ENCODE results near the gene GLIS2.

The GLIS2 gene

GRCh38 chr16:4313563-4314531, 2.0 kb upstream of the GLIS2 start:
- DNase-seq (ENCODE audit: extremely low spot score) = peak; percentile 76
- CTCF ChIA-PET = interaction anchor here (1.5 to 12.9 kb wide), 3 partner anchors 12 to 25 kb away, joined by 4 to 201 read pairs (median 53); no protein-coding TSS in a partner anchor

GRCh38 chr16:4314532-4315185, 1.2 kb upstream of the GLIS2 start:
- ChIA-PET CTCF (interaction anchor here (1.2 to 12.9 kb wide), 3 partner anchors 11 to 61 kb away, joined by 3 to 201 read pairs (median 4); no protein-coding TSS in a partner anchor), POLR2A (no interaction called here)
- TF ChIP-seq CTCF (IDR thresholded peaks at IDR 0.05; ENCODE audit: control extremely low read depth, extremely low read depth, low read depth, missing control alignments) = no peak
- no peak for DNase-seq (ENCODE audit: extremely low spot score)

More at GRCh38 chr16:4313563-4314531, 2.0 kb upstream of the GLIS2 start:
- peak; percentile 72 for TF ChIP-seq CTCF (IDR thresholded peaks at IDR 0.05; ENCODE audit: control extremely low read depth, extremely low read depth, low read depth, missing control alignments)
- POLR2A ChIA-PET = no interaction called here

- ChIA-PET CTCF (interaction anchor here (1.2 kb wide), 1 partner anchor 42 kb away, joined by 3 read pairs; no protein-coding TSS in a partner anchor), POLR2A (no interaction called here)
- TF ChIP-seq CTCF (IDR thresholded peaks at IDR 0.05; ENCODE audit: control extremely low read depth, extremely low read depth, low read depth, missing control alignments) = no peak
- no peak for DNase-seq (ENCODE audit: extremely low spot score)
Observed at GRCh38 chr16:4316108-4316863, 419 bp downstream of the GLIS2 start.

GRCh38 chr16:4316864-4317531, 1.1 kb downstream of the GLIS2 start:
- ChIA-PET POLR2A (no interaction called here), CTCF (interaction anchor here (1.0 to 17.8 kb wide), 3 partner anchors 8 to 43 kb away, joined by 3 to 201 read pairs (median 4); no protein-coding TSS in a partner anchor)
- DNase-seq (ENCODE audit: extremely low spot score) = no peak
- no peak for TF ChIP-seq CTCF (IDR thresholded peaks at IDR 0.05; ENCODE audit: control extremely low read depth, extremely low read depth, low read depth, missing control alignments)

- POLR2A ChIA-PET = no interaction called here
- CTCF ChIA-PET = interaction anchor here (1.0 to 17.8 kb wide), 4 partner anchors 9 to 85 kb away, joined by 4 to 201 read pairs (median 8); no protein-coding TSS in a partner anchor
- DNase-seq (ENCODE audit: extremely low spot score) = no peak
- no peak for TF ChIP-seq CTCF (IDR thresholded peaks at IDR 0.05; ENCODE audit: control extremely low read depth, extremely low read depth, low read depth, missing control alignments)
Observed at GRCh38 chr16:4317532-4318450, 1.9 kb downstream of the GLIS2 start.
